ENCODE data around the gene SMIM41.

DNA sequence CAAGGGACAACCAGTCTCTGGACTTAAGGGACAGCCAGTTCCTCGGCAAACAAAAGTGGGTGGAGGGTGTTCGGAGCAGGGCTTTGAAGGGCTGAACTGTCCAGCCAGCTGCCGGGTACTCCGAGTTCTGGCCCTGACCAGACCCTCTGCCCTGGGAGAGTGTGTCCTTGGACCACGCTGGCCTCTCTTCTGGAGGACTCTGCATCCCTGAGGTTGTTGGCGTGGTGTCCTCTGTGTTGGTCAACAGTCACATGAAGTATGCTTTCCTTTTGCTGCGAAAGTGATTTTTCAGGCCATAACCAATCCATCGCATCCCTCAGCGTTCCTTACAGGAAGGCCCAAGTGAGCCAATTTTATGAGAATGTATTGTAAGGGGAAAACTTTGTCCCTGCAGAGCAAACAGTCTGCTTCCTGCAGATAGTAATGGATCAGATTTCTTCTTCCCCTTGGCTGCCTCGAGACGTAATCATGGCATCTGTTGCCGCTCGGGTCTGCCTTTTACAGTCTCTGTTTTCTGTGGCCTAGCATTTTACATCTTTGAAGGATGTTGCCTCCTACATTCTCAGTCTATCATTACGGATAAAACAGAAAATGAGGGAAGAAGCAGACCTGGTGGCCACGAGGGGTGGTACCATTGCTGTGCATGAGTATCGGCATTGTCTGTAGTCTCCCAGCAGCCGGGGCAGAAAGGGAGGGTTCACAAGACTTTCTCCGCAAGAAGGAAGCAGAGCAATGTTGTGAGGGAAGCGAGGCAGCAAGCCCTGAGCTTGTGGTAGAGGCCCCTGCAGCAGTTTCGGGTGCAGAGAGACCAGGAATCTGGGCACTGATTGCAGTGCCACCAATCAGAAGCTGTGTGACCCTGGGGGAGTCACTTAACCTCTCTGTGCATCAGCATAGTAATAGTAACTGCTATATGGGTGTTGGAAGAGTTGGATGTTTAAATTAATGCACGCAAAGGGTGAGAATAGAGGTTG lies 47.4 kb downstream of the SMIM41 start:
- TF ChIP-seq, protein P1, sequence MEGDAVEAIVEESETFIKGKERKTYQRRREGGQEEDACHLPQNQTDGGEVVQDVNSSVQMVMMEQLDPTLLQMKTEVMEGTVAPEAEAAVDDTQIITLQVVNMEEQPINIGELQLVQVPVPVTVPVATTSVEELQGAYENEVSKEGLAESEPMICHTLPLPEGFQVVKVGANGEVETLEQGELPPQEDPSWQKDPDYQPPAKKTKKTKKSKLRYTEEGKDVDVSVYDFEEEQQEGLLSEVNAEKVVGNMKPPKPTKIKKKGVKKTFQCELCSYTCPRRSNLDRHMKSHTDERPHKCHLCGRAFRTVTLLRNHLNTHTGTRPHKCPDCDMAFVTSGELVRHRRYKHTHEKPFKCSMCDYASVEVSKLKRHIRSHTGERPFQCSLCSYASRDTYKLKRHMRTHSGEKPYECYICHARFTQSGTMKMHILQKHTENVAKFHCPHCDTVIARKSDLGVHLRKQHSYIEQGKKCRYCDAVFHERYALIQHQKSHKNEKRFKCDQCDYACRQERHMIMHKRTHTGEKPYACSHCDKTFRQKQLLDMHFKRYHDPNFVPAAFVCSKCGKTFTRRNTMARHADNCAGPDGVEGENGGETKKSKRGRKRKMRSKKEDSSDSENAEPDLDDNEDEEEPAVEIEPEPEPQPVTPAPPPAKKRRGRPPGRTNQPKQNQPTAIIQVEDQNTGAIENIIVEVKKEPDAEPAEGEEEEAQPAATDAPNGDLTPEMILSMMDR (IDR thresholded peaks at IDR 0.05; ENCODE audit: low read length) = no peak
- TF ChIP-seq EZH2 (optimal IDR thresholded peaks at IDR 0.05; ENCODE audit: low read depth, low read length) = no peak
